ENCODE measurements around the gene RHEBL1.
A peak's percentile ranks its signal among the peaks of the same experiment; 100 is the strongest.
"Not testable (repeated sequence)": the region's sequence is repeated elsewhere in the genome, so short reads cannot be mapped to it uniquely, and the experiment has no call there.

RHEBL1 gene

DNA sequence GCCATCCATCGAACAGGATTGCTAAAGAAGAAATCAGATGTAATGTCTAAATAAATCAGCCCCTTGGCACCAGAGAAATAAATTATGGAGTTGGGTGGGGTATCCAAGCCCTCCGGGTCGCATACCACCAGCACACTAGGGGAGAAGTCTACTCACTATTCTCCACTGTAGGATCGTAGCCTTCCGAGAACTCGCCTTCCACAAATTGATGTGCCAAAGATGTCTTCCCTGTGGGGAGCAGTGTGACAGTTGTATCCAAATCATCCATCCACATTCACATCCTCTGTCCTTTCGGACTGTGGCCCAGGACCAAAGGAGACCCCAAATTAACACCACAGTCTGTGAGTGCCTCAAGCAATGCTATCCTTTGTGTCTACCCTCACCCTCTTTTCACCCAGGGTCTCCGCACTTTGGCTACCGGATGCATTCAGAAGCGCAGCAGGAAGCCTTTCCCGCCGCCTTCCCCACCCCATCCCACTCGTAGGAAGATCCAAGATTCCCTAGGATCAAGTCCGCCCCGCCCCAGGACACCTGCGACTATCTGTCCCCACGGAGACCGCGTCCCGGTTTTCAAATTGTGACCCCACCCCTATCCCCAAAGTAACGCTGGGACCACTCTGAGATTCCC, 786 bp downstream of the RHEBL1 start:
- TF ChIP-seq, protein P1, sequence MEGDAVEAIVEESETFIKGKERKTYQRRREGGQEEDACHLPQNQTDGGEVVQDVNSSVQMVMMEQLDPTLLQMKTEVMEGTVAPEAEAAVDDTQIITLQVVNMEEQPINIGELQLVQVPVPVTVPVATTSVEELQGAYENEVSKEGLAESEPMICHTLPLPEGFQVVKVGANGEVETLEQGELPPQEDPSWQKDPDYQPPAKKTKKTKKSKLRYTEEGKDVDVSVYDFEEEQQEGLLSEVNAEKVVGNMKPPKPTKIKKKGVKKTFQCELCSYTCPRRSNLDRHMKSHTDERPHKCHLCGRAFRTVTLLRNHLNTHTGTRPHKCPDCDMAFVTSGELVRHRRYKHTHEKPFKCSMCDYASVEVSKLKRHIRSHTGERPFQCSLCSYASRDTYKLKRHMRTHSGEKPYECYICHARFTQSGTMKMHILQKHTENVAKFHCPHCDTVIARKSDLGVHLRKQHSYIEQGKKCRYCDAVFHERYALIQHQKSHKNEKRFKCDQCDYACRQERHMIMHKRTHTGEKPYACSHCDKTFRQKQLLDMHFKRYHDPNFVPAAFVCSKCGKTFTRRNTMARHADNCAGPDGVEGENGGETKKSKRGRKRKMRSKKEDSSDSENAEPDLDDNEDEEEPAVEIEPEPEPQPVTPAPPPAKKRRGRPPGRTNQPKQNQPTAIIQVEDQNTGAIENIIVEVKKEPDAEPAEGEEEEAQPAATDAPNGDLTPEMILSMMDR (IDR thresholded peaks at IDR 0.05; ENCODE audit: low read depth, low read length, missing control alignments) = no peak

DNA sequence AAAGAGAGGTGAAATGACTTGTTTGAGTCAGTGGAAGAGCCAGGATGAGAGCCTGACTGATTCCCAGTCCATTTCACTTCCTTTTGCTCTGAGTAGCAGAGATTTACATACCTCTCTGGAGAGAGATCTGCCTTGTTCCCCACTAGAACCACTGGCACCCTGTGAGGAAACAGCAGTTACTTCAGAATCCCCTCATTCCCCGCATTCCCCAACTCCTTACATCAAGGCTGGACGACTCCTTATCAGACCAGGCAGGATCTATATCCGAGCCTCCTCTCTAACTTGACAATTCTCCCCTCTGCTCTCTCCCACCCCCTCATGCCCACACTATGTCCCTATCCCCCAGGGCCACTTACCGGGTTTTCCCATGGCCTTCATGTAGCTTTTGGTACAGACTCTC, 3.7 kb downstream of the RHEBL1 start:
- no peak for DNase-seq (ENCODE audit: low read depth)
- TF ChIP-seq, protein P1 (IDR thresholded peaks at IDR 0.05; ENCODE audit: low read depth, low read length, missing control alignments) = no peak
- H3K4me3 ChIP-seq (ENCODE audit: low read depth, low read length) = no peak overlapping the region

More for the DNA sequence above, 786 bp downstream of the RHEBL1 start:
- DNase-seq (ENCODE audit: low read depth) = no peak
- peak overlapping the region; percentile 85 for H3K4me3 ChIP-seq (ENCODE audit: low read depth, low read length)

DNA sequence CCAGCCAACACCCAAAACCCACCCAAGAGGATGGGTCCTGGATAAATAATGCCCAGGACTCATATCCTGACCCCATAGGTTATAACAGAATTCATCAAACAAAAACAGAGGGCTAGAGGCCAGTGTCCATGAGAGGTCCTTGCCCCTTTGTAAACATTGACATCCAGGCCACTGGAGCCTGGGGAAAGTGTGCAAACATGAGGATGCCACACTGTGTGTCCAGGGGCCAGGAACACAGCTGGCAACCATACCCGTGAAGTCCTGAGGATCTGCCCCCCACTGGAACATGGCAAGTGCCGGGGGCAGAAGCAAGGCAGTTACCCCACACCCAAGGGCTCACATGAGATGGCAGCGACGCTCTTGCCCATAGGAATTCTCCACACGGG, 5.0 kb downstream of the RHEBL1 start:
- no peak for DNase-seq (ENCODE audit: low read depth)
- TF ChIP-seq, protein P1 (IDR thresholded peaks at IDR 0.05; ENCODE audit: low read depth, low read length, missing control alignments) = no peak
- H3K4me3 ChIP-seq (ENCODE audit: low read depth, low read length) = no peak overlapping the region

DNA sequence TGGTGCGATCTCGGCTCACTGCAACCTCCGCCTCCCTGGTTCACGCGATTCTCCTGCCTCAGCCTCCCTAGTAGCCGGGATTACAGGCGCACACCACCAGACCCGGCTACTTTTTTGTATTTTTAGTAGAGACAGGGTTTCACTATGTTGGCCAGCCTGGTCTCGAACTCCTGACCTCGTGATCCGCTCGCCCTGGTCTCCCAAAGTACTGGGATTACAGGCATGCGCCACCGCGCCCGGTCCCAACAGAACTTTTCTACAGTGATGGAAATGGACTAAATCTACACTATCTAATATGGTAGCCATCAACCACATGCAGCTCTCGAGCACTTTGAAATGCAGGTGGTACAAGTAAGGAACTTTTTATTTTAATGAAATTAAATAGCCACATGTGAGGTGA, 7.9 kb downstream of the RHEBL1 start:
- not testable (repeated sequence) for DNase-seq (ENCODE audit: low read depth); H3K4me3 ChIP-seq (ENCODE audit: low read depth, low read length)

DNA sequence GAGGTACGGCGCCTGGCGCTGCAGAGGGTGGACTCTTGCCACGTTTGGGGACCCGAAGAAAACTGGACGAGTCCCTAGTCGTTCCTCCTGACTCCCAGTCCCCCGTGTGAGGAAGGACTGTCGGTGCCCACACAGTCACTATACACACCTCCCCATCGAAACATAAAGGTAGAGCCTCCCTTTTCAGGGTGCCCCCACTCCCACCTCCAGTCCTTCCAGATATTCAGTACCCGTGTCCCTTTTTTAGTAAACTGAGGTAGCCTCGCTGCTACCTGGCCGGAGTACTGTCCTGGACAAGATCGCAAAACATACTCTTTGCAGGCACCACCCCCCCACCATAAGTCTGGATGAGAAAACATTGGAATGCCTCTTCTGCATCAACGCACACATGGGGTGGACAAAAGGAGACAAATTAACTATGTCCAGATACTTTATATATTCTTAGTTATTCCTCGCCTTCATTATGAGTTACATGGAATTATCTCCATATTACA, 8.6 kb downstream of the RHEBL1 start:
- H3K4me3 ChIP-seq (ENCODE audit: low read depth, low read length) = peak overlapping the region; percentile 84
- TF ChIP-seq, protein P1 (IDR thresholded peaks at IDR 0.05; ENCODE audit: low read depth, low read length, missing control alignments) = no peak
- no peak for DNase-seq (ENCODE audit: low read depth)

DNA sequence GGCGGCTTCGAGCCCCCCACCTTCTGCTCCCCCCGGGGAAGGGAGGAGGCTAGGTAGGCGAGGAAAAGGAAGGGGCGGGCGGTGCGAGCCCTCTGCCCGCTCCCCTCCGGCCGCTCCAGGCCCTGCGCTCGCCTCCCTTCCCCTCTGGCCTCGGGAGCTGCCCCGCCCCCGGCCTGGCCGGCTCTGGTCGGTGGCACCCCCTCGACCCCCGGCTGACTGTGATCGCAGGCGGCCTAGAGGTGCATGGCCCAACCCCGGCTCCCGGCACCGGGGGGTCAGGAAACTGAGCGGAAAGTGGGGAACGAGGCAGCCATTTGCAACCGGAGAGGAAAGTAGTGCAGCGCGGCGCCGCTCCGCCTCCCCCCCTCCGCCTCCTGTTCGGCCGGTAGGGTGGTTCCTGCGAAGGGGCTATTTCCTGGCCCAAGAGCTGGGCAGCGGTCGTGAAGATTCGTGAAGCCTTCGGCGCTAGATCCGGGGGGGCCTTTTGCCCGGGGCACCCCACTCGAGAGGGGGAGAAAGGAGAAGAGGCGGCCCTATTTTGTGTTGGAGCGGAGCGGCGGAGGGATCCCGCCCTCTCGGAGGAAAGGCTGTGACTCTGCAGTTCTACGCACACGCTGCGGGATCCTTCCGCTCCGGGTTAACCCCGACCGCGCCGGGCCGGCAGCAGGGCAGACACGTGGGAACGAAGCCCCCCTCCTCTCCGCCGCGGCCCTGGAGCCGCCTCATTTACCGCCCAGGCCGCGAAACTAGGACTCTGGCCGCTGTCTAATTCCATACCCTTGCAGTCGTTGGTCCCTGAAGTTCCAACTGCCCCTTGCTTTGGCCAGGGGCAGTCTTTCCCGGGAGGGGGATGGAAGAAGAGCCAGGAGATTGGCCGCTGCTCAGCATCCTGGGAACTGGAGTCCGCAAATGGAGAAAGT, 9.3 kb downstream of the RHEBL1 start, which contains the start of gene KMT2D:
KMT2D (minus strand) TSS at position 558 of the 920 bp plus-strand sequence. CDS start 5,470 bp downstream, outside the sequence.
- TF ChIP-seq, protein P1 (IDR thresholded peaks at IDR 0.05; ENCODE audit: low read depth, low read length, missing control alignments) = peak; percentile 33
- peak; percentile 92 for DNase-seq (ENCODE audit: low read depth)
- peak within 1 kb of the TSS; percentile 84 for H3K4me3 ChIP-seq (ENCODE audit: low read depth, low read length)

Measured in GM12864 (cell line).